ENCODE measurements around the gene SPHKAP.

SPHKAP gene

GRCh38 chr2:228181098-228182019, at the start of gene SPHKAP:
SPHKAP (minus strand) TSS chr2:228181687; CDS start chr2:228181598, 89 bp downstream.
- no peak for TF ChIP-seq CTCF (IDR thresholded peaks at IDR 0.05)

GRCh38 chr2:228227466-228227865, 46.0 kb upstream of the SPHKAP start:
- no peak for TF ChIP-seq CTCF (IDR thresholded peaks at IDR 0.05)

- no peak for TF ChIP-seq CTCF (IDR thresholded peaks at IDR 0.05)
Observed at GRCh38 chr2:228224410-228224809, 42.9 kb upstream of the SPHKAP start.

GRCh38 chr2:228197504-228197903, 16.0 kb upstream of the SPHKAP start:
- no peak for TF ChIP-seq CTCF (IDR thresholded peaks at IDR 0.05)

GRCh38 chr2:228180181-228181097, 1.0 kb downstream of the SPHKAP start:
- TF ChIP-seq CTCF (IDR thresholded peaks at IDR 0.05), result no peak

- no peak for TF ChIP-seq CTCF (IDR thresholded peaks at IDR 0.05)
Observed at GRCh38 chr2:228167290-228167689, 14.2 kb downstream of the SPHKAP start.

GRCh38 chr2:228164718-228165117, 16.8 kb downstream of the SPHKAP start:
- no peak for TF ChIP-seq CTCF (IDR thresholded peaks at IDR 0.05)
